ENCODE data around the gene PPP4R3B. TPM values are rescaled to one million over a fixed set of nuclear protein-coding genes. Genes with fewer than 3 reads are reported as not detected.

The PPP4R3B gene
- total RNA-seq, 4 donors from 2014 or later = 29.2 to 117 (median 54.2) TPM

DNA sequence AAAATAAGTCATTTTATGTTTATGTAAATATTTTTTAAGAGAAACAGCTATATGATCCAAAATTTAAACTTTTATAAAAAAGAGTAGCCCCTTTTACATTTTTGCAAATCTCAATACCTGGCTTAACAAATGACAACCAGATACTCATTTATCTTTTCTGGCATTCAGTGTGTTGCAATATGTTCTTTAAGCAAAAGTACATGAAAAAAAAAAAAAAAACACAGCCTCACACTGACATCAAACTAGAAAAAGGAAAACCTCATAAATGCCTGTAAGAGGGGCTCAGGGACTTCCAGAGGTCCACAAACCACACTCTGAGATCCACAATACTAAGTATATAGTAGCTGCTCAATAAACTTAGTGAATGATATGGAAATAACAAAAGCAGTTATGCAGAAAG, 21.9 kb downstream of the PPP4R3B start:
- no peak for DNase-seq
- no peaks in the 10 kb centered on the region for H3K27me3 ChIP-seq
- H3K27ac ChIP-seq = no peak overlapping the region
- TF ChIP-seq POLR2A (IDR thresholded peaks at IDR 0.05) = no peak
- TF ChIP-seq, protein P1, sequence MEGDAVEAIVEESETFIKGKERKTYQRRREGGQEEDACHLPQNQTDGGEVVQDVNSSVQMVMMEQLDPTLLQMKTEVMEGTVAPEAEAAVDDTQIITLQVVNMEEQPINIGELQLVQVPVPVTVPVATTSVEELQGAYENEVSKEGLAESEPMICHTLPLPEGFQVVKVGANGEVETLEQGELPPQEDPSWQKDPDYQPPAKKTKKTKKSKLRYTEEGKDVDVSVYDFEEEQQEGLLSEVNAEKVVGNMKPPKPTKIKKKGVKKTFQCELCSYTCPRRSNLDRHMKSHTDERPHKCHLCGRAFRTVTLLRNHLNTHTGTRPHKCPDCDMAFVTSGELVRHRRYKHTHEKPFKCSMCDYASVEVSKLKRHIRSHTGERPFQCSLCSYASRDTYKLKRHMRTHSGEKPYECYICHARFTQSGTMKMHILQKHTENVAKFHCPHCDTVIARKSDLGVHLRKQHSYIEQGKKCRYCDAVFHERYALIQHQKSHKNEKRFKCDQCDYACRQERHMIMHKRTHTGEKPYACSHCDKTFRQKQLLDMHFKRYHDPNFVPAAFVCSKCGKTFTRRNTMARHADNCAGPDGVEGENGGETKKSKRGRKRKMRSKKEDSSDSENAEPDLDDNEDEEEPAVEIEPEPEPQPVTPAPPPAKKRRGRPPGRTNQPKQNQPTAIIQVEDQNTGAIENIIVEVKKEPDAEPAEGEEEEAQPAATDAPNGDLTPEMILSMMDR (IDR thresholded peaks at IDR 0.05) = no peak
- no peaks in the 10 kb centered on the region for H3K9me3 ChIP-seq
- H3K36me3 ChIP-seq = no peaks in the 10 kb centered on the region
- H3K4me3 ChIP-seq = no peak overlapping the region
- intact Hi-C loops (cut with DNase I; ENCODE audit: low total_unique reads) = no loop called here
- H3K4me1 ChIP-seq = peaks cover 0 to 5% of the 10 kb centered on the region in 2 donors

DNA sequence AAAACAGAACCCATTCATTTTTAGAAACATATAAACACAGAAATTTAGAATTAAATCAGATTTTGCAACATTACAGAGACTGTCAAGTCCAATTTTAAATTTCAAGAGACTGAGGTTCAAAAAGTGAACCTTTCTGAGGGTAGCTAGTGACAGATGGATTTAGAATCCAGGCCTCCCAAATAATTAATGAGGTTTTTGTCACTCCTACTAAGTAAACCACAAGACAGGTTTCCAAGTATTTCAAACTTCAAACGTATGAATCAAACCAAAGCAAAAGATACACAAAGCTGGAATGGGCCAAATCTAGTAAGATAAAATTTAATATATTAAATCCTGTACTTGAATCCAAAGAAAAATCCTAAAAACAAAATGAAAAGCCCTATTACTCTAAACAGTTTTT, 25.3 kb downstream of the PPP4R3B start:
- no peak for TF ChIP-seq POLR2A (IDR thresholded peaks at IDR 0.05)
- TF ChIP-seq, protein P1 (IDR thresholded peaks at IDR 0.05) = no peak
- Histone ChIP-seq H3K27me3 (no peaks in the 10 kb centered on the region), H3K36me3 (no peaks in the 10 kb centered on the region), H3K27ac (no peak overlapping the region), H3K4me3 (no peak overlapping the region), H3K9me3 (no peaks in the 10 kb centered on the region), H3K4me1 (peaks cover 0 to 5% of the 10 kb centered on the region in 2 donors)
- DNase-seq = no peak
- intact Hi-C loops (cut with DNase I; ENCODE audit: low total_unique reads) = no loop called here

DNA sequence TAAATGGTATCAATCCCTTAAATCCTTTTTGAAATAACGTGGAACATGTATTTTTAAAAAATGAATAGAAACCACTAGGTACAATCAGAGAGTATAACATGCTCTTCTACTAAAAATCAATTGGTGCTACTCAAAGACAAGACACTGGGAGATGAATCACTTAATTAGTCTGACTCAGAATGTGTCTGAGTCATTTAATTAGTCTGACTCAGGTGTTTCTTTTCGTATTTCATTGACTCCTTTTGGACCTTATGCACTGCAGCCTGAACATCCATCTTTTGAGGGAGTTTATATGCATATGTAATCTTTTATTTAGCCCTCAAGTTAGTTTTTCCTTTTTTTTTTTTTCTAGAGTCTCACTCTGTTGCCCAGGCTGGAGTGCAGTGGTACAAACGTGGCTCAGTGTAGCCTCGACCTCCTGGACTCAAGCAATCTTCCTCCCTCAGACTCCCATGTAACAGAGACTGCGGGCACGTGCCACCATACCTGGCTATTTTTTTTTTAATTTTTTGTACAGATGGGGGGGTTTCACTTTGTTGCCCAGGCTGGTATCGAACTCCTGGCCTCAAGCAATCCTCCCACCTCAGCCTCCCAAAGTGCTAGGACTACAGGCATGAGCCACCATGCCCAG, 26.5 kb downstream of the PPP4R3B start:
- H3K36me3 ChIP-seq = no peaks in the 10 kb centered on the region
- H3K4me3 ChIP-seq = no peak overlapping the region
- no peaks in the 10 kb centered on the region for H3K9me3 ChIP-seq
- DNase-seq = no peak
- H3K4me1 ChIP-seq = peaks cover 0 to 5% of the 10 kb centered on the region in 2 donors
- intact Hi-C loops (cut with DNase I; ENCODE audit: low total_unique reads) = no loop called here
- H3K27ac ChIP-seq = no peak overlapping the region
- TF ChIP-seq, protein P1 (IDR thresholded peaks at IDR 0.05) = no peak
- TF ChIP-seq POLR2A (IDR thresholded peaks at IDR 0.05) = no peak
- no peaks in the 10 kb centered on the region for H3K27me3 ChIP-seq

DNA sequence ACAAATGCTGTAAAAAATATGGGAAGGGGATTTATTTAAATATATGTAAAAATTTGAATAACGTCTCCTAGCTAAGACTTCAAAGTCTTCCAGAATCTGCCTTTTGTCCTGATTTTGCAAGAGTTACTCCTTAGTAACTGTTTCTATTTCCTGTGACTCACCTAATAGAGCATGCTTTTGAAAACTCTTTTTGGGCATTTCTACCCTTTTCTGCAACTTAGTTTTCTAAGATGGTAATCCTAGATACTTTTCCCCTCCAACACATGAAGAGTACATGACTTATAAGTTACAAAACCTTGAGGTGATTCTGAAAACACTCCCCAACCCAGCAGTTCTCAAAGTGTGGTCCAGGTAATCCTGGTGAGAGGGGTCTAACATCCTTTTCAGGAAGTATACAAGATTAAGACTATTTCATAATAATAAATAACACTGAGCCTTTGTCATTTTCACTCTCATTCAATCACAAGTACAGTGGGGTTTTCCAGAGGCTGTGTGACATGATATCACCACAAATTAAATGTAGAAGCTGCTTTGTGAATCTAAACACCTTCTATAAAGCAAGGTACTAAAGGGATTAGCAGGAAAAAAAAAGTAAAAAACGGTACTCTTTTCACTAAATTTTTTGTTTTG, 31.9 kb downstream of the PPP4R3B start:
- no peak for DNase-seq
- TF ChIP-seq, protein P1 (IDR thresholded peaks at IDR 0.05) = no peak
- TF ChIP-seq POLR2A (IDR thresholded peaks at IDR 0.05) = no peak
- Histone ChIP-seq H3K27me3 (no peaks in the 10 kb centered on the region), H3K27ac (no peak overlapping the region), H3K4me1 (no peaks in the 10 kb centered on the region), H3K9me3 (no peaks in the 10 kb centered on the region), H3K36me3 (no peaks in the 10 kb centered on the region), H3K4me3 (no peak overlapping the region)
- intact Hi-C loops (cut with DNase I; ENCODE audit: low total_unique reads) = no loop called here

DNA sequence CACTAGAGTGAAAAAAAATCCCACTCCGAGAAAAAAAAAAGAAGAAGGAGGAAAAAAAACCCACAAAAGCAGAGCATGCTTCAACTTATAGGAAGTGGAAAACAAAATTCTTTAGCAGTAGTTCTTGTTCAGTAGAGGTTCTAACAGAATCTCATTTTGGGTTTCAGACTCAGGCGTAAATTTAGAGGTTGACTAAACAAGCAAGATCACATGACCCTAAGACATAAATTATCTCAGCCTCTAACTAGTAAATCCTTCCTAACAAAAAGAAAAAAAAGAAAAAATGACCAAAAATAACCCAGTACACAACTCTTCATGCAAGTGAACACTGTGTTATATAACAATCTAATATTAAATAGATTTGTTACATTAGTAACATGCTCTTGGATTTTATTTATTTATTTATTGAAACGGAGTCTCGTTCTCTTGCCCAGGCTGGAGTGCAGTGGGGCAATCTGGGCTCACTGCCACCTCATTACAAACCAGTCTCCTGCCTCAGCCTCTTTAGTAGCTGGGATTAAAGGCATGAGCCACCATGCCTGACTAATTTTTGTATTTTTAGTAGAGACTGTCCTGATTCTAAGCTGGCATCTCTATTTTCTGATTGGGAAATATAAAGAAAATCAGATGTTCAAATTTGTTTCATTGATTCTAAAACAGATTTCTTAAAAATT, 35.4 kb downstream of the PPP4R3B start:
- TF ChIP-seq, protein P1 (IDR thresholded peaks at IDR 0.05) = no peak
- no peak for TF ChIP-seq POLR2A (IDR thresholded peaks at IDR 0.05)
- peak; percentile 39 to 43 for DNase-seq
- Histone ChIP-seq H3K9me3 (no peaks in the 10 kb centered on the region), H3K4me3 (no peak overlapping the region), H3K27me3 (no peaks in the 10 kb centered on the region), H3K4me1 (no peaks in the 10 kb centered on the region), H3K27ac (peak overlapping the region; percentile 36 to 72), H3K36me3 (no peaks in the 10 kb centered on the region)
- intact Hi-C loops (cut with DNase I; ENCODE audit: low total_unique reads) = no loop called here
